Measurements from ENCODE around the gene SOHLH2.

SOHLH2 gene

DNA sequence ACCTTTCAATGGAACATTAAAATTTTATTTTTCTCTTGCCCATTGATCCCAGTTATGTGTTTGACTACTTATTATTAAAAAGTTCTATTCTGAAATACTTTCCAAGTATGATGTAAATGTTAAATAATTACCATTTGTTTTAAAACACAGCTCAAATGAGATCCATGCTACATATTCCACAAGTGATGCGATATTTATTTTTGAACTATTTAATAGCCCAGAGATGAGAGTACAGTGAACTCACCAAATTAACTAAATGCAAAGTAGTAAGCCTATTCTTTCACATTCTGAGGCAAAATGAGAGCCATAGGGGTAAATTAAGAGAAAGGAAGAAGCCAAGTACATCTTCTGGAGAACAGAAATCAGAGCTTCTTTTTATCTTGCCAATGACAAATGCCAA, 82.0 kb downstream of the SOHLH2 start:
- H3K27me3 ChIP-seq: peaks cover 62% of the 10 kb centered on the region
- TF ChIP-seq, protein P1, sequence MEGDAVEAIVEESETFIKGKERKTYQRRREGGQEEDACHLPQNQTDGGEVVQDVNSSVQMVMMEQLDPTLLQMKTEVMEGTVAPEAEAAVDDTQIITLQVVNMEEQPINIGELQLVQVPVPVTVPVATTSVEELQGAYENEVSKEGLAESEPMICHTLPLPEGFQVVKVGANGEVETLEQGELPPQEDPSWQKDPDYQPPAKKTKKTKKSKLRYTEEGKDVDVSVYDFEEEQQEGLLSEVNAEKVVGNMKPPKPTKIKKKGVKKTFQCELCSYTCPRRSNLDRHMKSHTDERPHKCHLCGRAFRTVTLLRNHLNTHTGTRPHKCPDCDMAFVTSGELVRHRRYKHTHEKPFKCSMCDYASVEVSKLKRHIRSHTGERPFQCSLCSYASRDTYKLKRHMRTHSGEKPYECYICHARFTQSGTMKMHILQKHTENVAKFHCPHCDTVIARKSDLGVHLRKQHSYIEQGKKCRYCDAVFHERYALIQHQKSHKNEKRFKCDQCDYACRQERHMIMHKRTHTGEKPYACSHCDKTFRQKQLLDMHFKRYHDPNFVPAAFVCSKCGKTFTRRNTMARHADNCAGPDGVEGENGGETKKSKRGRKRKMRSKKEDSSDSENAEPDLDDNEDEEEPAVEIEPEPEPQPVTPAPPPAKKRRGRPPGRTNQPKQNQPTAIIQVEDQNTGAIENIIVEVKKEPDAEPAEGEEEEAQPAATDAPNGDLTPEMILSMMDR (IDR thresholded peaks at IDR 0.05): no peak
- no peaks in the 10 kb centered on the region for H3K4me1 ChIP-seq (ENCODE audit: control insufficient read depth in 1 of 2, insufficient read depth in 1 of 2, low read depth in 1 of 2, low read length in 1 of 2)
- no peak overlapping the region for H3K4me3 ChIP-seq (ENCODE audit: low read depth in 1 of 2, low read length in 1 of 2)
- no peak overlapping the region for H3K27ac ChIP-seq
- no peaks in the 10 kb centered on the region for H3K36me3 ChIP-seq
- no peaks in the 10 kb centered on the region for H3K9me3 ChIP-seq

DNA sequence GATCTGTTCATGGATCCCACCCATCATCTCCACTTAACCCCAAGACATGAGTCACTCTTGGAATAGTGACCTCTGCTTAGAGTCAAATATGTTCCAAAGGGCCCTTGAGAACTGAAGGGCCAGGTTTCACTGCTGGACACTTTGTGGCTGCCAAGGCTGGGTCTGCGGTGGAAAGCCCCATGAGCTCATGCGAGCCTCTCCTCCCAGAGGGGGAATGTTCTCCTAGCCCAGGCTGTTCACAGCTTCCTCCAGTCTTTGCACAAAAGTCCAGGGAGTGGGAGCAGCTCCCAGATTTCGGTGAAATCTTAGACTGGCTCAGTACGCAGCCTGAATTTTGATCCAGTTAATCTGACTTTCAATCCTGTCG, 82.4 kb downstream of the SOHLH2 start:
- Histone ChIP-seq H3K27ac (no peak overlapping the region), H3K36me3 (no peaks in the 10 kb centered on the region)

DNA sequence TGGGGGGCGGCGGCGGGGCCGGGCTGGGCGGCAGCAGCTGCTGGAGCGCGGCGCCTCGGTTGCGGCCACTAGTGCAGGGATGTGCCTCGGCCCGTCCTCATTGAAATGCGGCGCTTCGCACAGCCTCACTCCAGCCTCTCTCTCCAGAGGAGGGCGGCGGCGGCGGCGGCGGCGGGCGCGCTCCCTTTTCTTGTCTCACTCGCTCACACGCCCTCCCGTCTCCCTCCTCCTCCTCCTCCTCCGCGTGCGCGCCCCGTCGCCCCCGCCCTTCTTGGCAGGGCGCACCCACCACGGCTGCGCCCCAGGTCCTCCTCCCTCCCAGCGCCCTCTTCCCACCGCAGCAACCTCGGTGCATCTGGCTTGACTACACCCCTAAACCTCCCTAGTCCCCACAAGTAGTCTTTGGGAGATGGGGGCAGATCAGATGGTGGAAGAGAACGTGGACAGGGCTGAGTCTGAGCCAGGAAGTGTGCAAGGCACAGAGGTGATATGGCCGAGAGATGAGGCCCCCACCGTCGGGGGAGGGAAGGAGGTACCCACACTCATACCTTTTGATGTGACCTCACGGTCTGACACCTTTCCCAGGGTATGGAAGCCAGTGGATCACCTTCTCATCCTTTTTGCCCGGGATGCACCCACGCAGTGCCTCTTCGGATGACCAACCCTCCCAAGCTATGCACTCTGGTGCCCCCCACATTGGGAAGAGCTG, 83.0 kb downstream of the SOHLH2 start, which contains the start of gene DCLK1:
DCLK1 (minus strand) TSS at position 161 of the 709 bp plus-strand sequence.
- no peak within 1 kb of the TSS for H3K27ac ChIP-seq
- H3K4me3 ChIP-seq (ENCODE audit: low read depth in 1 of 2, low read length in 1 of 2): no peak within 1 kb of the TSS
- no peaks in the 10 kb centered on the region for H3K4me1 ChIP-seq (ENCODE audit: control insufficient read depth in 1 of 2, insufficient read depth in 1 of 2, low read depth in 1 of 2, low read length in 1 of 2)
- no peaks in the 10 kb centered on the region for H3K9me3 ChIP-seq
- H3K36me3 ChIP-seq: no peaks in the 10 kb centered on the region
- peaks cover 62% of the 10 kb centered on the region for H3K27me3 ChIP-seq
- TF ChIP-seq, protein P1 (IDR thresholded peaks at IDR 0.05): no peak

More for the DNA sequence above, 82.4 kb downstream of the SOHLH2 start:
- H3K4me3 ChIP-seq (ENCODE audit: low read depth in 1 of 2, low read length in 1 of 2): no peak overlapping the region
- H3K27me3 ChIP-seq: peaks cover 62% of the 10 kb centered on the region
- TF ChIP-seq, protein P1 (IDR thresholded peaks at IDR 0.05): no peak
- H3K4me1 ChIP-seq (ENCODE audit: control insufficient read depth in 1 of 2, insufficient read depth in 1 of 2, low read depth in 1 of 2, low read length in 1 of 2): no peaks in the 10 kb centered on the region
- H3K9me3 ChIP-seq: no peaks in the 10 kb centered on the region

DNA sequence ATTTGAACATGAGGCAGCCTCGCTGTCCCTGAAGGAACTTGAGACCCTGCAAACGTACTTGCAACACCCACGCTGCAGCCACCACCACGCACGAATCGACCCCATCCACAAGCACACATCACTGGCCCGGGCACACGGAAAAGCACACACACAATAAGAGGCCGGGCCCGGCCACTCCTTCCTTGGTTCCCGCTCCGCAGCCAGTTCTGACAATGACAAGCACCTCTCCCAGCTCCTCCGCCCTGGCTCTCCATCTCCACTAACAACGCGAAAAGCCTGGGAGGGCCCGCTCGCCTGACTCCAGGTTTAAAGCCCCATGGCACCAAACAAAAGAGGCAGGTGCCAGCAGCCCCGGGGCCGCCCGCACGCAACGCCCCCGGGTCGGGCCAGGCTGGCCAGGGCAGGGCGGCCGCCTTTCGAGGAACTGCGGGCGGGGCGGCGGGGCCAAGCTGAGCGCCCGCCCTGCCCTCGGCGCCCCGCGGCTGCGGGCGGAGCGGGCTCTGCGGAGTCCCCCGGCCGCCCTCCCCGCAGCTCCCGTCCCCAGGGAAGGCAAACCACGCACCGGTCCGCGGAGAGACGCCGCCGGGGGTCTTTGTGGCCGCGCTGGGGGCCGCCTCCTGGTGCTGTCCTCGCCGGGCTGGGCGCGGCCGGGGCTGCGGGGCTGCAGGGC, 83.7 kb downstream of the SOHLH2 start:
- Histone ChIP-seq H3K9me3 (no peaks in the 10 kb centered on the region), H3K27me3 (peaks cover 62% of the 10 kb centered on the region), H3K4me3 (ENCODE audit: low read depth in 1 of 2, low read length in 1 of 2) (no peak overlapping the region), H3K4me1 (ENCODE audit: control insufficient read depth in 1 of 2, insufficient read depth in 1 of 2, low read depth in 1 of 2, low read length in 1 of 2) (no peaks in the 10 kb centered on the region), H3K27ac (no peak overlapping the region), H3K36me3 (no peaks in the 10 kb centered on the region)
- TF ChIP-seq, protein P1 (IDR thresholded peaks at IDR 0.05): no peak

DNA sequence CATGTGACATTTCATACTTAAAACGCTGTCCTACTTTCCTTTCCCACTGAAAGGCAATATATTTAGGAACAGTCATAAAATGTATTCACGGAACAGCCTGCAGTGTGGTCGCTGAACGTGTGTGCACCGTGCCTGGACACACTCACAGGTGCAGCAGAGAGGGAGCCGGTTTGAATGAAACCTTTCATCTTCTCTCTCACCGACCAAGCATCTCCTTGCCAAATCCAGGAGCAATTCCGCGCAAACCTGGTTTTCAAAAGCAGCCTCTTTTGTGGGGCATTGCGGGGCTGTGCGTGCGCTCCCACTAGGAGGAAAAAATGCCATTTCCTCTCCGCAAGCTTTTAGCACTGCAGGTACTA, 84.2 kb downstream of the SOHLH2 start:
- Histone ChIP-seq H3K27ac (no peak overlapping the region), H3K27me3 (peaks cover 62% of the 10 kb centered on the region), H3K4me1 (ENCODE audit: control insufficient read depth in 1 of 2, insufficient read depth in 1 of 2, low read depth in 1 of 2, low read length in 1 of 2) (no peaks in the 10 kb centered on the region), H3K36me3 (no peaks in the 10 kb centered on the region), H3K9me3 (no peaks in the 10 kb centered on the region), H3K4me3 (ENCODE audit: low read depth in 1 of 2, low read length in 1 of 2) (no peak overlapping the region)
- TF ChIP-seq, protein P1 (IDR thresholded peaks at IDR 0.05): no peak

Data from neutrophil (primary cell).